DOHH2 (cell line): ENCODE data around the gene FARP2.

Source experiments
- H3F3A ChIP-seq: fragments of 200-600 bp; sonication (generic), shearing (Covaris generic); 2 replicates; pipeline ENCODE4 v1.6.0; 2016; ENCODE audit warnings: antibody characterized with exemption, mild to moderate bottlenecking; ENCODE audit not compliant: control insufficient read depth, insufficient read depth
- H3K27ac ChIP-seq: fragments of 200-600 bp; sonication (generic); 2 replicates; pipeline ENCODE4 v1.5.1; 2014; ENCODE audit warnings: low read depth, mild to moderate bottlenecking, low read length, moderate library complexity
- H3K27me3 ChIP-seq: fragments of 200-600 bp; sonication (generic); 2 replicates; pipeline ENCODE4 v1.6.1; 2014; ENCODE audit warnings: mild to moderate bottlenecking, low read length, mixed read lengths; ENCODE audit not compliant: control insufficient read depth
- H3K36me3 ChIP-seq: fragments of 200-600 bp; sonication (generic); 2 replicates; pipeline ENCODE4 v1.6.1; 2014; ENCODE audit warnings: mild to moderate bottlenecking, low read length, moderate library complexity, mixed read lengths; ENCODE audit not compliant: control insufficient read depth
- H3K4me1 ChIP-seq: fragments of 200-600 bp; sonication (generic); 2 replicates; pipeline ENCODE4 v1.6.1; 2014; ENCODE audit warnings: mild to moderate bottlenecking, low read length, mixed read lengths; ENCODE audit not compliant: control insufficient read depth
- H3K4me2 ChIP-seq: fragments of 200-600 bp; sonication (generic); 2 replicates; pipeline ENCODE4 v1.6.0; 2014; ENCODE audit warnings: mild to moderate bottlenecking, low read length, moderate library complexity
- H3K4me3 ChIP-seq: fragments of 200-600 bp; sonication (generic); 2 replicates; pipeline ENCODE4 v1.5.1; 2014; ENCODE audit warnings: mild to moderate bottlenecking, low read length, mixed read lengths
- H3K79me2 ChIP-seq: fragments of 200-600 bp; sonication (generic); 2 replicates; pipeline ENCODE4 v1.6.1; 2014; ENCODE audit warnings: mild to moderate bottlenecking, low read length, mixed read lengths; ENCODE audit not compliant: control insufficient read depth
- H3K9me2 ChIP-seq: fragments of 200-600 bp; sonication (generic); replicated peaks from 2 replicates; pipeline ENCODE4 v1.6.1; 2014; ENCODE audit warnings: mild to moderate bottlenecking, low read length, mixed read lengths; ENCODE audit not compliant: control insufficient read depth
- H3K9me3 ChIP-seq: fragments of 200-600 bp; sonication (generic); 2 replicates; pipeline ENCODE4 v1.6.1; 2014; ENCODE audit warnings: antibody characterized with exemption, low read length, mixed read lengths; ENCODE audit not compliant: control insufficient read depth, insufficient read depth
- H4K20me1 ChIP-seq: fragments of 200-600 bp; sonication (generic); 2 replicates; pipeline ENCODE4 v1.6.0; 2014; ENCODE audit warnings: low read depth, mild to moderate bottlenecking, antibody characterized with exemption, low read length, moderate library complexity; ENCODE audit not compliant: control insufficient read depth, insufficient read depth
- CTCF ChIP-seq: fragments of 200-600 bp; sonication (generic); IDR thresholded peaks from one replicate; pipeline ENCODE4 v1.5.1; 2014; ENCODE audit warnings: antibody characterized with exemption, mild to moderate bottlenecking, low read depth, low read length; ENCODE audit not compliant: poor library complexity, severe bottlenecking
- EZH2phosphoT487 ChIP-seq: fragments of 200-600 bp; sonication (generic); IDR thresholded peaks from 2 replicates; pipeline ENCODE4 v1.6.1; 2017; ENCODE audit warnings: borderline replicate concordance, mild to moderate bottlenecking, antibody characterized with exemption, low read length, moderate library complexity, mixed read lengths

Gene FARP2

GRCh38 chr2:241315093-241315878, 40.8 kb upstream of the FARP2 start, which contains the start of gene HDLBP:
TSS of gene HDLBP (minus strand) at chr2:241315672. CDS start at chr2:241266869, 48,803 bp downstream.
- peaks cover 43% of the 10 kb centered on the region for H4K20me1 ChIP-seq
- TF ChIP-seq EZH2phosphoT487 (no peak), CTCF (peak; percentile 75)
- peak within 1 kb of the TSS; percentile 93 for H3K4me2 ChIP-seq
- peak within 1 kb of the TSS; percentile 86 for H3K27ac ChIP-seq
- peaks cover 76% of the 10 kb centered on the region for H3K4me1 ChIP-seq
- no peaks in the 10 kb centered on the region for H3K9me2 ChIP-seq
- H3F3A ChIP-seq, result peaks cover 17% of the 10 kb centered on the region
- H3K27me3 ChIP-seq, result no peaks in the 10 kb centered on the region
- H3K9me3 ChIP-seq, result no peaks in the 10 kb centered on the region
- peak within 1 kb of the TSS; percentile 87 for H3K4me3 ChIP-seq
- peaks cover 55% of the 10 kb centered on the region for H3K36me3 ChIP-seq
- peaks cover 96% of the 10 kb centered on the region for H3K79me2 ChIP-seq

GRCh38 chr2:241315879-241316631, 40.0 kb upstream of the FARP2 start, which contains the start of gene SEPTIN2:
TSS of gene SEPTIN2 (plus strand) at chr2:241315925. CDS start at chr2:241324233, 8,308 bp downstream.
- peaks cover 96% of the 10 kb centered on the region for H3K79me2 ChIP-seq
- peaks cover 76% of the 10 kb centered on the region for H3K4me1 ChIP-seq
- H3K9me2 ChIP-seq, result no peaks in the 10 kb centered on the region
- H4K20me1 ChIP-seq, result peaks cover 43% of the 10 kb centered on the region
- TF ChIP-seq CTCF (no peak), EZH2phosphoT487 (no peak)
- H3K4me2 ChIP-seq, result peak within 1 kb of the TSS; percentile 93
- peak within 1 kb of the TSS; percentile 87 for H3K4me3 ChIP-seq
- H3K36me3 ChIP-seq, result peaks cover 62% of the 10 kb centered on the region
- H3K27ac ChIP-seq, result peak within 1 kb of the TSS; percentile 86
- no peaks in the 10 kb centered on the region for H3K27me3 ChIP-seq
- H3K9me3 ChIP-seq, result no peaks in the 10 kb centered on the region
- H3F3A ChIP-seq, result peaks cover 12% of the 10 kb centered on the region

GRCh38 chr2:241316825-241317224, 39.3 kb upstream of the FARP2 start:
- Histone ChIP-seq H3K4me3 (peak overlapping the region; percentile 87), H3K36me3 (peaks cover 70% of the 10 kb centered on the region), H3K4me1 (peaks cover 76% of the 10 kb centered on the region), H3K27me3 (no peaks in the 10 kb centered on the region), H3K27ac (peak overlapping the region; percentile 56), H3K79me2 (peaks cover 96% of the 10 kb centered on the region), H3F3A (peaks cover 5% of the 10 kb centered on the region), H4K20me1 (peaks cover 41% of the 10 kb centered on the region), H3K9me3 (no peaks in the 10 kb centered on the region), H3K9me2 (no peaks in the 10 kb centered on the region), H3K4me2 (peak overlapping the region; percentile 93)
- no peak for TF ChIP-seq EZH2phosphoT487
- TF ChIP-seq CTCF, result no peak
